ENCODE data around the gene LIN9. TPM values are rescaled to one million over a fixed set of nuclear protein-coding genes. Genes with fewer than 3 reads are reported as not detected.
"Not testable (repeated sequence)": the region's sequence is repeated elsewhere in the genome, so short reads cannot be mapped to it uniquely, and the experiment has no call there.

The LIN9 gene
- total and polyA plus RNA-seq, 10 donors, result 1.8 to 6.3 (median 3.1) TPM

DNA sequence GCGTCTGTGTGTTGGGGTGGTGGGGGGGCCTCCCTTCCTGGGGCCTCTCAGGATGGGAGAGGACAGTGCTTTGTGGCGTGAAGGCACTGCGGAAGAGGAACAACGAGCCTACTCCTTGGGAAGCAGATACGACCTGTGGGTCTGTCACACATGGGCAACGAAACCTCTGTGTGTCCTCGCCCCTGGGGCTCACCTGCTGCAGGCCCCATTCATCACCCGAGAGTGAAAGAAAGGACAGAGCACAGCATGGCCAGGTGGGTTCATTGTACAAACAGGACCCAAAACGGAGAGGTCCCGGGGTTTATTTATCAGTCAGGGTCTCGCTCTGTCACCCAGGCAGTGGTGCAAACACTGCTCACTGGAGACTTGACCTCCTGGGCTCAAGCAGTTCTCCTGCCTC, 40.1 kb upstream of the LIN9 start:
- peak; percentile 43 for DNase-seq
- Histone ChIP-seq H3K27me3 (replicated peaks in 1 of 7) (no peaks in the 10 kb centered on the region), H3K4me1 (peaks cover 0 to 21% (median 9%) of the 10 kb centered on the region in 6 donors), H3K9me3 (no peaks in the 10 kb centered on the region), H3K36me3 (no peaks in the 10 kb centered on the region), H3K27ac (no peak overlapping the region), H3K4me3 (no peak overlapping the region)
- intact Hi-C loops (cut with DNase I; ENCODE audit: low total_unique reads), result no loop called here
- 69 to 85% (median 72%) methylated on average over 11 of the region's 11 CpGs for WGBS, 5 donors
- TF ChIP-seq POLR2AphosphoS5 (IDR thresholded peaks at IDR 0.05) (no peak), POLR2A (IDR thresholded peaks at IDR 0.05) (no peak)
- TF ChIP-seq, protein P1, sequence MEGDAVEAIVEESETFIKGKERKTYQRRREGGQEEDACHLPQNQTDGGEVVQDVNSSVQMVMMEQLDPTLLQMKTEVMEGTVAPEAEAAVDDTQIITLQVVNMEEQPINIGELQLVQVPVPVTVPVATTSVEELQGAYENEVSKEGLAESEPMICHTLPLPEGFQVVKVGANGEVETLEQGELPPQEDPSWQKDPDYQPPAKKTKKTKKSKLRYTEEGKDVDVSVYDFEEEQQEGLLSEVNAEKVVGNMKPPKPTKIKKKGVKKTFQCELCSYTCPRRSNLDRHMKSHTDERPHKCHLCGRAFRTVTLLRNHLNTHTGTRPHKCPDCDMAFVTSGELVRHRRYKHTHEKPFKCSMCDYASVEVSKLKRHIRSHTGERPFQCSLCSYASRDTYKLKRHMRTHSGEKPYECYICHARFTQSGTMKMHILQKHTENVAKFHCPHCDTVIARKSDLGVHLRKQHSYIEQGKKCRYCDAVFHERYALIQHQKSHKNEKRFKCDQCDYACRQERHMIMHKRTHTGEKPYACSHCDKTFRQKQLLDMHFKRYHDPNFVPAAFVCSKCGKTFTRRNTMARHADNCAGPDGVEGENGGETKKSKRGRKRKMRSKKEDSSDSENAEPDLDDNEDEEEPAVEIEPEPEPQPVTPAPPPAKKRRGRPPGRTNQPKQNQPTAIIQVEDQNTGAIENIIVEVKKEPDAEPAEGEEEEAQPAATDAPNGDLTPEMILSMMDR (IDR thresholded peaks at IDR 0.05 in 8 of 11, conservative IDR thresholded peaks at IDR 0.05 in 3 of 11), result no peak

GRCh38 chr1:226344441-226345259, 35.7 kb upstream of the LIN9 start:
- Histone ChIP-seq H3K4me1 (peaks cover 0 to 2% (median under 1%) of the 10 kb centered on the region in 6 donors), H3K27me3 (replicated peaks in 1 of 7) (no peaks in the 10 kb centered on the region), H3K27ac (no peak overlapping the region), H3K36me3 (no peaks in the 10 kb centered on the region), H3K9me3 (peaks cover 0 to 20% (median 3%) of the 10 kb centered on the region in 8 donors), H3K4me3 (no peak overlapping the region)
- intact Hi-C loops (cut with DNase I; ENCODE audit: low total_unique reads), result no loop called here
- peak; percentile 28 for DNase-seq
- 67 to 74% (median 70%) methylated on average over 8 of the region's 8 CpGs for WGBS, 5 donors
- TF ChIP-seq POLR2AphosphoS5 (IDR thresholded peaks at IDR 0.05) (no peak), POLR2A (IDR thresholded peaks at IDR 0.05) (no peak)
- TF ChIP-seq, protein P1 (IDR thresholded peaks at IDR 0.05 in 8 of 11, conservative IDR thresholded peaks at IDR 0.05 in 3 of 11), result no peak

DNA sequence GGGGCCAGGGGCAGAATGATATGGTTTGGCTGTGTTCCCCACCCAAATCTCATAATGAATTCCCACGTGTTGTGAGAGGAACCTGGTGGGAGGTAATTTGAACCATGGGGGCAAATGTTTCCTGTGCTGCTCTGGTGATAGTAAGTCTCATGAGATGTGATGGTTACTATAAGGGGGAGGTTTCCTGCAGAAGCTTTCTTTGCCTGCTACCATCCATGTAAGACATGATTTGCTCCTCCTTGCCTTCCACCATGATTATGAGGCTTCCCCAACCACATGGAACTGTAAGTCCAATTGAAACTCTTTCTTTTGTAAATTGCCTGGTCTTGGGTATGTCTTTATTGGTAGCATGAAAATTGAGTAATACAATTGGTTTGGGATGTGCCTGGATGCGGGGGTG, 33.7 kb upstream of the LIN9 start:
- no peaks in the 10 kb centered on the region for H3K4me1 ChIP-seq
- H3K36me3 ChIP-seq, result no peaks in the 10 kb centered on the region
- no peak overlapping the region for H3K27ac ChIP-seq
- intact Hi-C loops (cut with DNase I; ENCODE audit: low total_unique reads), result no loop called here
- whole genome bisulfite sequencing, 5 donors, result 66 to 92% (median 91%) methylated on average over 1 to 2 of the region's 2 CpGs
- DNase-seq, result no peak
- H3K4me3 ChIP-seq, result no peak overlapping the region
- H3K9me3 ChIP-seq, result peaks cover 0 to 20% (median 3%) of the 10 kb centered on the region in 8 donors
- TF ChIP-seq, protein P1 (IDR thresholded peaks at IDR 0.05 in 8 of 11, conservative IDR thresholded peaks at IDR 0.05 in 3 of 11), result no peak
- no peak for TF ChIP-seq POLR2AphosphoS5 (IDR thresholded peaks at IDR 0.05)
- TF ChIP-seq POLR2A (IDR thresholded peaks at IDR 0.05), result no peak
- no peaks in the 10 kb centered on the region for H3K27me3 ChIP-seq (replicated peaks in 1 of 7)

GRCh38 chr1:226340111-226340510, 31.1 kb upstream of the LIN9 start:
- H3K4me1 ChIP-seq; H3K27ac ChIP-seq; H3K36me3 ChIP-seq; DNase-seq; intact Hi-C loops (cut with DNase I; ENCODE audit: low total_unique reads); H3K27me3 ChIP-seq (replicated peaks in 1 of 7); H3K4me3 ChIP-seq: not testable (repeated sequence)
- peaks cover 0 to 20% (median 3%) of the 10 kb centered on the region in 8 donors for H3K9me3 ChIP-seq
- WGBS, 5 donors, result 83 to 85% (median 84%) methylated on average over 3 of the region's 3 CpGs
